NCI-H146 (cell line): ENCODE measurements around the gene DNAJC12.
"Not testable (repeated sequence)": the region's sequence is repeated elsewhere in the genome, so short reads cannot be mapped to it uniquely, and the experiment has no call there.

ENCODE experiments used
- DNase-seq: peaks from one replicate; lab custom pipeline; 2025; lab: John Stamatoyannopoulos, UW

The DNAJC12 gene

DNA sequence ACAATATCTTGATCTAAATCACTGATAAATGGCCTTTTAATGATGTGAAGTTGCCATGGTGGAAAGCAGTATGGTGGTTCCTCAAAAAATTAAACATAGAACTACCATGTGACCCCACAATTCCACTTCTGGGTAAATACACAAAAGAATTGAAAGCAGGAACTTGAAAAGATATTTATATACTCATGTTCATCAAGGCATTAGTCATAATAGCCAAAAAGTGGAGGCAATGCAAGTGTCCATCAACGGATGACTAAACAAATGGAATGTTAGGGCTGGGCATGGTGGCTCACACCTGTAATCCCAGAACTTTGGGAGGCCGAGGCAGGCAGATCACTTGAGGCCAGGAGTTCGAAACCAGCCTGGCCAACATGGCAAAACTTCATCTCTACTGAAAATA lies 2.0 kb upstream of the DNAJC12 start:
- DNase-seq = no peak

DNA sequence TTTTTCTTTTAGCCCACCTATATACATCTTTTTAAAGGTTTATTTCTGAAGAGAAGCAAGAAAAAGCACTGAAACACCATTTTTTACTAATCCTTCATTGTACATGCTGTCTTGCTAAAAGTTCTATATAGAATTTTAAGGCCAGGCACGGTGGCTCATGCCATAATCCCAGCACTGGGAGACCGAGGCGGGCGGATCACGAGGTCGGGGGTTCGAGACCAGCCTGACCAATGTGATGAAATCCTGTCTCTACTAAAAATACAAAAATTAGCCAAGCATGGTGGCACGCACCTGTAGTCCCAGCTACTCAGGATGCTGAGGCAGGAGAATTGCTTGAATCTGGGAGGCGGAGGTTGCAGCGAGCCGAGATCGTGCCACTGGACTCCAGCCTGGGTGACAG lies 1.5 kb upstream of the DNAJC12 start:
- DNase-seq = not testable (repeated sequence)

DNA sequence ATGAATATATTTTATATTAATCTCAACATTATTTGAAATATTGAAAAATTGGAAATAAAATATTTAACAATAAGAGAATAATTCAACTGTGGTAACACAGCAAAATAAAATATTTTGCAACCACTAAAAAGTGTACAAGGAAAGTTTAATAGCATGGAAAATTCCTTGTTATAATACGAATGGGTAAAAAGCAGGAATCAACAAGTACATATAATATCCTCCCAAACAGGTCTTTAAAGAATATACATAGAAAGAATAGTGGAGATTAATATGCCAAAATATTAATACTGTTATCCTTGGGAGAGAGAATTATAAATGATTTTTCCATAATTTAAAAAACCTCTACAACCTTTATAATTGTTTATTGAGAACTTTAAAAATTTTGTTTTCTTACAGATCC lies 1.0 kb downstream of the DNAJC12 start:
- no peak for DNase-seq

GRCh38 chr10:67836488-67836887 lies 1.5 kb downstream of the DNAJC12 start:
- DNase-seq = peak; percentile 15

DNA sequence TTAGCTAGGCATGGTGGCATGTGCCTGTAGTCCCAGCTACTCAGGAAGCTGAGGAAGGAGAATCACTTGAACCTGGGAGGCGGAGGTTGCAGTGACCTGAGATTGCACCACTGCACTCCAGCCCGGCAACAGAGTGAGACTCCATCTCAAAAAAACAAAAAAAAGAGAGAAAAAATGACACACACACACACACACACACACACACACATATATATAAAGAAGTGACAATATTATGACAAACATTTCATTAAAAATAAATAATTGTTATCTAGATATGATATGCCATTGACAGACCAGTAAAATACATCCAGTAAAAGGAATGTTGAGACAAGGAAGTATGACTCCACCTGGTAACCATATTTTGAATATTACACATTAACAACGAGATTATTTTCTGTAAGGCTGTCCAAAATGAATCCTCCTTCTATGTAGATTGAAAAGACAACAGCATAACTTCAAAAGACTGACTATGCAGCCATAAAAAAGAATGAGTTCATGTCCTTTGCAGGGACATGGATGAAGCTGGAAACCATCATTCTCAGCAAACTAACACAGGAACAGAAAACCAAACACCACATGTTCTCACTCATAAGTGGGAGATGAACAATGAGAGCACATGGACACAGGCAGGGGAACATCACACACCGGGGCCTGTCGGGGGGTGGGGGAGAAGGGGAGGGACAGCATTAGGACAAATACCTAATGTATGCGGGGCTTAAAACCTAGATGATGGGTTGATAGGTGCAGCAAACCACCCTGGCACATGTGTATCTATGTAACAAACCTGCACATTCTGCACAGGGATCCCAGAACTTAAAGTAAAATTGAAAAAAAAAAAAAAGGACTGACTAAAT lies 2.2 kb downstream of the DNAJC12 start:
- peak; percentile 48 for DNase-seq

DNA sequence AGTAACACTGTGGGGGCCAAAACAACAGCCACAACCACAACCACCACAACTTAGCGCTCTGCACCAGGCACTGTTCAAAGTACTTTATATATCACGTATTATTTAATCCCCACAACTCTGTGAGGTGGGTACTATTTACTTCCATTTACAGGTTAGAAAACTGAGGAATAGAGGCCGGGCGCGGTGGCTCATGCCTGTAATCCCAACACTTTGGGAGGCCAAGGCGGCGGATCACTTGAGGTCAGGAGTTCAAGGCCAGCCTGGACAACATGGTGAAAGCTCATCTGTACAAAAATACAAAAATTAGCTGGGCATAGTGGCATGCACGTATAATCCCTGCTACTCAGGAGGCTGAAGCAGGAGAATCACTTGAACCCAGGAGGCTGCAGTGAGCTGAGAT lies 3.6 kb downstream of the DNAJC12 start:
- no peak for DNase-seq

DNA sequence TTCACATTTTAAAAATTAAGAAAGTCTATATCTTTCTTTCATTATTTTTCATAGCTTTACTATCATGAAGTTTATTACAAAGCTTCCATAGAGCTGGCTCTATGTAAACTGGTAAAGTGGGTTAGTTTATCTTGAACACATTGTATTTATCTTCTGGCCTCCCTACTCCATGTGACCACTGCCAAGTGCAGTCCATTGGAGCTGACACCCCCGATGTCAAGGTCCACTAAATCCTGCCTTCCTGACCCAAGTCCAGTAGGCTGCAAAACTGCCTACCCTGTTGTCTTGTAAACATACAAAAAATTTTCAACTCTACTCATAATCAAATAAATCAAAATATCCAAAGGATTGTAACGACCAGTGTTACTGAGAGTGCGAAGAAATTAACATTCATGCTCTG lies 10.2 kb downstream of the DNAJC12 start:
- no peak for DNase-seq

- no peak for DNase-seq
Measured at GRCh38 chr10:67819768-67820204, 18.2 kb downstream of the DNAJC12 start.

- DNase-seq = peak; percentile 86
Measured at GRCh38 chr10:67818323-67818722, 19.7 kb downstream of the DNAJC12 start.

DNA sequence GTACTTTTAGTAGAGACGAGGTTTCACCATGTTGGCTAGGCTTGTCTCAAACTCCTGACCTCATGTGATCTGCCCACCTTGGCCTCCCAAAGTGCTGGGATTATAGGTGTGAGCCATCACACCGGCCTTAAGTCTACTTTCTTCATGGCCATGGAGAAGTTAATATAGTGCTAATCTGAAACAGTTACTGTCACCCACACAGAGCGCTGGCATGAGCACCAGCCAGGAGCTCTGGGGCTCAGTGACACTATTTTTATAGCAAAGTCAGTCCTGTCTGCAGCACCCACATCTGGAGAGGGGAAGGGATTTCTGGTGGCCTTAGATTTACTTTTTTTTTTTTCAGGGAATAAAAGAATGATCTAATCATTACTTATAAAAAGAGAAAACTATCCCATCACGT lies 21.3 kb downstream of the DNAJC12 start:
- no peak for DNase-seq

GRCh38 chr10:67815571-67816059 lies 22.4 kb downstream of the DNAJC12 start:
- DNase-seq = peak; percentile 12

GRCh38 chr10:67812007-67812406 lies 26.0 kb downstream of the DNAJC12 start:
- DNase-seq = no peak

- no peak for DNase-seq
Measured at GRCh38 chr10:67809107-67809506, 28.9 kb downstream of the DNAJC12 start.

DNA sequence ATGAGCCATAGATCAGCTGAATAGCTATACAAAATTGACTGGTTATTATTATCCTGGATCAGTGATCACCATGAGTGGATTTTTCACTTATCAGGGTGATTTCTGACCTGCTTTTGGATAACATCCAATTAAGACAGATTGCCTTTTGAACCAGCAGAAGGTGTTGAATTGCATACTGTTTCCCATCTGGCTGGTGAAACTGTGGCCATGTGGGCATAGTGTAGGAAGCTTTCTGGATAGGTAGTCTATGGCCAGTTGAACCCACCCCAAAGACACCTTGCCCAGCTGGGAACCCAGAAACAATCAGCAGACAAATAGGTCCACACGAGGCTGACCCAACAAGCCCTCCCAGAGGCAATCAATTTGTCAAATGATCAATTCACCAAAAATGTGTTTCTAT lies 29.3 kb downstream of the DNAJC12 start:
- no peak for DNase-seq

DNA sequence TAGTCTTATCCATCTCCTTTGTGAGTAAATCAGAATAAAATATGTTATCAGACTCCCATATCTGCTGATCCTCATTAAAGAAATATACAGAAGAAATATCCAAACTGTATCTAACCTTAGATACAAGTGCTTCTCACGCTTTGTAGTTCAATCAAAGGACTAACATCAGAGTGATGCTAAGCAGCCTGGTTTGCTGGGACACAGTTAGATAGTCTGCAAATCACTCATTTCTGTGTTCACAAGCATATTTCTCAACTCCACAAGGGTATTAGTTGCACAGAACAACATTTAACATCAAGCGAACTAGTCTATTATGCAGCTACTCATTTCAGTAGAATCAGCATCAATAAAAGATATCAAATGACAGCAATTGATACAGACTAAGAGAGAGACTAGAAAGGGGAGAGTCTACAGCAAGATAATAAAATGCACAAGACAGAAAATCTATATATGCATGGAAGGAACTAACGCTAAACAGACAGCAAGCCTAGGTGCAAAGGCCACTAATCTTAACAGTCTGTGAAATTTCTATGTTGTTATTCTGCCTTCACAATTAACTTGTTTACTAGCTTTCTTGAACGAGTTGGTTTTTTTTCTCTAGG lies 30.0 kb downstream of the DNAJC12 start:
- no peak for DNase-seq

DNA sequence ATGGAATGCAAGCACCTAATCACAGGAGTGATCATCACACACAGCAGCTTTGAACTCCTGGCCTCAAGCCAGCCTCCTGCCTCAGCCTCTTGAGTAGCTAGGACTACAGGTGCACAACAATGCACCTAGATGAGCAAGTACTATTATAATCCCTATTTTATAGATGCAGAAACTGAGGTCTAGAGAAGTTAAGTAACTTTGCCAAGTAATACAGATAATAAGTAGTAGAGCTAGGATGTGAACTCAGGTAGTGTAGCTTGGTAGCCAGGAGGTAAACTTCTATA lies 33.7 kb downstream of the DNAJC12 start:
- no peak for DNase-seq

DNA sequence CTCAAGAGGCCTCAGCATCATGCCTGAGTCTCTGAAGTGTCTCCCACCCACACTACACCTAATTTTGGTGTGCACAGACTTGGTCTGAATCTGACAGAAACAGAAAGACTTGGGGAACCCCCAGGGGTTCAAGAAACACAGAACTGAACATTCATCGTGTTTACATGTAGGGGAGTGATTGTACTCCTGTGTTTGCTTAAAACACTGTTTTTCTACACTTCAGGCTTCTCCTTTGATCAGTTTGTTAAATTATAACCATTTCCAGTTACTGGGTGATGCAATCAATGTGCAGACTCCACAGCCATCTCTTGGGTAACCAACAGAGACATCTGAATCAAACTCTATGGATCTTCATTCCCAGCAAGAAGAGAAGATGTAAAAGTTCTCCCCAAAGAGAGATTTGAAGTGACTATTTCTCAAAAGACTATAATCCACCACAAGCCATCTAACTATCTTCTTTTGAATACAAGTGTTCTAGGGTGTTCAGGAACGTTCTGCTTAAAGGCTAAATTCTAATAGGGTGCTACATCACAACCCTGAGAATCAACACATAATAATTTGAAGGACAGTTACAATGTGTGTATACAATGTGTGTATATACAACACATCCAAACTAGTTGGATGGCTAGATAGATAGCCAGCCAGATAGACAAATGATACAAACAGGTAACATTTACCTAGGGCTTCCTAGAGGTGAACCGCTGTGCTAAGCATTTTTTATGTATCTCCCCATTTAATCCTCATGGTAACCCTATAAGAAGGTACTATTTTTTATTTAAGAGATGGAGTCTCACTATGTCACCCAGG lies 34.2 kb downstream of the DNAJC12 start:
- no peak for DNase-seq

DNA sequence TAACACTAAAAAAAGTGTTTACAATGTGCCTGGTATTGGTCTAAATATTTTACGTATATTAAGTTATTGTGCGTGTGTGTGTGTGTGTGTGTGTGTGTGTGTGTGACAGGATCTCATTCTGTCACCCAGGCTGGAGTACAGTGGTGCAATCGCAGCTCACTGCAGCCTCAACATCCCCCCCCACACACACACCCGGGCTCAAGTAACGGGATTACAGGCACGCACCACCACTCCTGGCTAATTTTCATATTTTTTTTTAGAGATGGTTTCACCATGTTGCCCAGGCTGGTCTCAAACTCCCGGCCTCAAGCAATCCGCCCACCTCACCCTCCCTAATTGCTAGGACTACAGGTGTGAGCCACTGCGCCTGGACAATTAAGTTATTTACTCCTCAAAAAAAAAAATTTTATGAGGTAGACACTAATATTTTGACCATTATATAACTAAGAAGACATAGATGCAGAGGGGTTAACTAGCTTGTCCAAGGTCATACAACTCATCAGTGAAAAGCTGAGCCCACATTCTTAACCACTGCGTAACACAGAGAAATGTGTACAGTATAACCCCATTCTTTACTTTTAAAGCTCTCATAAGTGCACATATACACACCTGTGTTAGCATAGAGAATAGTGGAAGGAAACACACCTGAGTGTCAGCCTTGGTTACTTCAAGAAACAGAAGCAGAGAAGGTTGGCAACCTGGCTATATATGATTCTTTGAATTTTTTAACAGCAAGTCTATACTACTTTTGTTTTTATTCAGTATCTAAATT lies 35.0 kb downstream of the DNAJC12 start:
- no peak for DNase-seq

- DNase-seq = no peak
Measured at GRCh38 chr10:67801118-67801517, 36.9 kb downstream of the DNAJC12 start.

GRCh38 chr10:67794909-67795460 lies 43.0 kb downstream of the DNAJC12 start:
- DNase-seq = no peak

- no peak for DNase-seq
Measured at GRCh38 chr10:67794256-67794655, 43.7 kb downstream of the DNAJC12 start.

GRCh38 chr10:67793313-67793712 lies 44.7 kb downstream of the DNAJC12 start:
- no peak for DNase-seq
